ENCODE measurements around the gene SNX25.

GRCh38 chr4:185179488-185179887 is 29.9 kb upstream of the SNX25 start:
- TF ChIP-seq, protein P1, sequence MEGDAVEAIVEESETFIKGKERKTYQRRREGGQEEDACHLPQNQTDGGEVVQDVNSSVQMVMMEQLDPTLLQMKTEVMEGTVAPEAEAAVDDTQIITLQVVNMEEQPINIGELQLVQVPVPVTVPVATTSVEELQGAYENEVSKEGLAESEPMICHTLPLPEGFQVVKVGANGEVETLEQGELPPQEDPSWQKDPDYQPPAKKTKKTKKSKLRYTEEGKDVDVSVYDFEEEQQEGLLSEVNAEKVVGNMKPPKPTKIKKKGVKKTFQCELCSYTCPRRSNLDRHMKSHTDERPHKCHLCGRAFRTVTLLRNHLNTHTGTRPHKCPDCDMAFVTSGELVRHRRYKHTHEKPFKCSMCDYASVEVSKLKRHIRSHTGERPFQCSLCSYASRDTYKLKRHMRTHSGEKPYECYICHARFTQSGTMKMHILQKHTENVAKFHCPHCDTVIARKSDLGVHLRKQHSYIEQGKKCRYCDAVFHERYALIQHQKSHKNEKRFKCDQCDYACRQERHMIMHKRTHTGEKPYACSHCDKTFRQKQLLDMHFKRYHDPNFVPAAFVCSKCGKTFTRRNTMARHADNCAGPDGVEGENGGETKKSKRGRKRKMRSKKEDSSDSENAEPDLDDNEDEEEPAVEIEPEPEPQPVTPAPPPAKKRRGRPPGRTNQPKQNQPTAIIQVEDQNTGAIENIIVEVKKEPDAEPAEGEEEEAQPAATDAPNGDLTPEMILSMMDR (IDR thresholded peaks at IDR 0.05): no peak
- TF ChIP-seq POLR2A (IDR thresholded peaks at IDR 0.05): no peak
